Thoracic aorta (tissue), 2 donors: ENCODE data around the gene ERBB4. TPM values are rescaled to one million over a fixed set of nuclear protein-coding genes. Genes with fewer than 3 reads are reported as not detected.

ENCODE experiments used
- ATAC-seq: fragments of 150-250 bp; one replicate; pipeline ENCODE4 v1.8.0; 2017; ENCODE audit warnings: low read depth; ENCODE audit not compliant: insufficient number of reproducible peaks, low FRiP score
- DNase-seq: peaks from one replicate; pipeline ENCODE4 v3.0.0-alpha.2; 2020; ENCODE audit warnings: low spot score
- H3K27ac ChIP-seq, 2 donors: fragments of 200-600 bp; sonication (generic); 1 replicate in 1 of 2; 2 replicates in 1 of 2; pipeline ENCODE4 v1.5.1; 2016; ENCODE audit warnings: mild to moderate bottlenecking in 2 of 2, moderate library complexity in 2 of 2
- H3K27me3 ChIP-seq: fragments of 200-600 bp; sonication (generic); replicated peaks from 2 replicates; pipeline ENCODE4 v1.6.0; 2016; ENCODE audit warnings: mild to moderate bottlenecking; ENCODE audit not compliant: insufficient read depth
- H3K36me3 ChIP-seq: fragments of 200-600 bp; sonication (generic); one replicate; pipeline ENCODE4 v1.5.1; 2016
- H3K4me1 ChIP-seq, 2 donors: fragments of 200-600 bp; sonication (generic); 1 replicate in 1 of 2; 2 replicates in 1 of 2; pipeline versions ENCODE4 v1.5.1 to v1.6.0; 2016; ENCODE audit warnings: low read depth in 2 of 2, mild to moderate bottlenecking in 1 of 2; ENCODE audit not compliant: control insufficient read depth in 1 of 2
- H3K4me3 ChIP-seq: fragments of 200-600 bp; sonication (generic); 2 replicates; pipeline ENCODE4 v1.5.1; 2016; ENCODE audit warnings: mild to moderate bottlenecking
- H3K9me3 ChIP-seq: fragments of 200-600 bp; sonication (generic); 2 replicates; pipeline ENCODE4 v1.5.1; 2016
- CTCF ChIP-seq: fragments of 200-600 bp; sonication (generic); IDR thresholded peaks from one replicate; pipeline ENCODE4 v1.5.1; 2019; ENCODE audit warnings: antibody characterized with exemption
- total RNA-seq, 2 donors: library from RNA; depleted of rRNA; stranded (reverse); fragments of >200 nt; gene quantifications; one replicate each; pipeline versions ENCODE4 v1.1.0 to v1.2.3, GENCODE V29; 2016

Gene ERBB4
- total RNA-seq, 2 donors from 2014 or later: 15.7 to 29.3 TPM

- TF ChIP-seq CTCF: no peak
- ATAC-seq: no peak
- Histone ChIP-seq H3K4me1 (peaks cover 25 to 34% of the 10 kb centered on the region in 2 donors), H3K4me3 (no peak overlapping the region), H3K27ac (peak overlapping the region; percentile 32 to 49), H3K27me3 (no peaks in the 10 kb centered on the region), H3K9me3 (no peaks in the 10 kb centered on the region), H3K36me3 (no peaks in the 10 kb centered on the region)
- no peak for DNase-seq
Measured at GRCh38 chr2:212028798-212029394, 509.7 kb downstream of the ERBB4 start.

GRCh38 chr2:212027681-212028628 is 510.6 kb downstream of the ERBB4 start:
- peaks cover 25 to 34% of the 10 kb centered on the region in 2 donors for H3K4me1 ChIP-seq
- no peaks in the 10 kb centered on the region for H3K27me3 ChIP-seq
- DNase-seq (no peak), ATAC-seq (no peak)
- no peaks in the 10 kb centered on the region for H3K9me3 ChIP-seq
- H3K36me3 ChIP-seq: no peaks in the 10 kb centered on the region
- no peak overlapping the region for H3K4me3 ChIP-seq
- H3K27ac ChIP-seq: peak overlapping the region; percentile 32 to 49
- TF ChIP-seq CTCF: no peak

- H3K4me1 ChIP-seq: peaks cover 11 to 23% of the 10 kb centered on the region in 2 donors
- no peak overlapping the region for H3K27ac ChIP-seq
- H3K36me3 ChIP-seq: no peaks in the 10 kb centered on the region
- ATAC-seq (no peak), DNase-seq (no peak)
- TF ChIP-seq CTCF: no peak
- H3K27me3 ChIP-seq: no peaks in the 10 kb centered on the region
- H3K9me3 ChIP-seq: no peaks in the 10 kb centered on the region
- H3K4me3 ChIP-seq: no peak overlapping the region
Measured at GRCh38 chr2:212024040-212024439, 514.6 kb downstream of the ERBB4 start.

- Histone ChIP-seq H3K27me3 (no peaks in the 10 kb centered on the region), H3K9me3 (no peaks in the 10 kb centered on the region), H3K4me3 (no peak overlapping the region), H3K4me1 (peaks cover 10 to 21% of the 10 kb centered on the region in 2 donors), H3K36me3 (no peaks in the 10 kb centered on the region), H3K27ac (no peak overlapping the region)
- ATAC-seq (no peak), DNase-seq (no peak)
- TF ChIP-seq CTCF: no peak
Measured at GRCh38 chr2:212022966-212023365, 515.6 kb downstream of the ERBB4 start.

- Histone ChIP-seq H3K4me1 (peaks cover 4 to 15% of the 10 kb centered on the region in 2 donors), H3K36me3 (no peaks in the 10 kb centered on the region), H3K9me3 (no peaks in the 10 kb centered on the region), H3K4me3 (no peak overlapping the region), H3K27me3 (no peaks in the 10 kb centered on the region), H3K27ac (no peak overlapping the region)
- TF ChIP-seq CTCF: no peak
- ATAC-seq: no peak
- no peak for DNase-seq
Measured at GRCh38 chr2:212021947-212022346, 516.7 kb downstream of the ERBB4 start.
